Measurements from ENCODE around the gene XPC.

DNA sequence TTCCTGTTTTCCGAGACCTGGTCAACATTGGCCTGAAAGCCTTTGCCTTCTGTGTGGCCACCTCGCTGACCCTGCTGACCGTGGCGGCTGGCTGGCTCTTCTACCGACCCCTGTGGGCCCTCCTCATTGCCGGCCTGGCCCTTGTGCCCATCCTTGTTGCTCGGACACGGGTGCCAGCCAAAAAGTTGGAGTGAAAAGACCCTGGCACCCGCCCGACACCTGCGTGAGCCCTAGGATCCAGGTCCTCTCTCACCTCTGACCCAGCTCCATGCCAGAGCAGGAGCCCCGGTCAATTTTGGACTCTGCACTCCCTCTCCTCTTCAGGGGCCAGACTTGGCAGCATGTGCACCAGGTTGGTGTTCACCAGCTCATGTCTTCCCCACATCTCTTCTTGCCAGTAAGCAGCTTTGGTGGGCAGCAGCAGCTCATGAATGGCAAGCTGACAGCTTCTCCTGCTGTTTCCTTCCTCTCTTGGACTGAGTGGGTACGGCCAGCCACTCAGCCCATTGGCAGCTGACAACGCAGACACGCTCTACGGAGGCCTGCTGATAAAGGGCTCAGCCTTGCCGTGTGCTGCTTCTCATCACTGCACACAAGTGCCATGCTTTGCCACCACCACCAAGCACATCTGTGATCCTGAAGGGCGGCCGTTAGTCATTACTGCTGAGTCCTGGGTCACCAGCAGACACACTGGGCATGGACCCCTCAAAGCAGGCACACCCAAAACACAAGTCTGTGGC, 36.6 kb downstream of the XPC start:
- TF ChIP-seq EZH2 (IDR thresholded peaks at IDR 0.05; ENCODE audit: borderline replicate concordance, low read length) = no peak
- TF ChIP-seq, protein P1, sequence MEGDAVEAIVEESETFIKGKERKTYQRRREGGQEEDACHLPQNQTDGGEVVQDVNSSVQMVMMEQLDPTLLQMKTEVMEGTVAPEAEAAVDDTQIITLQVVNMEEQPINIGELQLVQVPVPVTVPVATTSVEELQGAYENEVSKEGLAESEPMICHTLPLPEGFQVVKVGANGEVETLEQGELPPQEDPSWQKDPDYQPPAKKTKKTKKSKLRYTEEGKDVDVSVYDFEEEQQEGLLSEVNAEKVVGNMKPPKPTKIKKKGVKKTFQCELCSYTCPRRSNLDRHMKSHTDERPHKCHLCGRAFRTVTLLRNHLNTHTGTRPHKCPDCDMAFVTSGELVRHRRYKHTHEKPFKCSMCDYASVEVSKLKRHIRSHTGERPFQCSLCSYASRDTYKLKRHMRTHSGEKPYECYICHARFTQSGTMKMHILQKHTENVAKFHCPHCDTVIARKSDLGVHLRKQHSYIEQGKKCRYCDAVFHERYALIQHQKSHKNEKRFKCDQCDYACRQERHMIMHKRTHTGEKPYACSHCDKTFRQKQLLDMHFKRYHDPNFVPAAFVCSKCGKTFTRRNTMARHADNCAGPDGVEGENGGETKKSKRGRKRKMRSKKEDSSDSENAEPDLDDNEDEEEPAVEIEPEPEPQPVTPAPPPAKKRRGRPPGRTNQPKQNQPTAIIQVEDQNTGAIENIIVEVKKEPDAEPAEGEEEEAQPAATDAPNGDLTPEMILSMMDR (IDR thresholded peaks at IDR 0.05; ENCODE audit: low read length) = no peak
